AG09309 (cell line): ENCODE measurements around the gene UCK1.

Experiments used
- DNase-seq: peaks from one replicate; pipeline ENCODE4 v3.0.0-alpha.2; 2010; ENCODE audit warnings: low read depth
- H3K4me3 ChIP-seq: 2 replicates; pipeline ENCODE4 v1.5.1; 2011; ENCODE audit warnings: mild to moderate bottlenecking, low read depth, low read length, moderate library complexity; ENCODE audit not compliant: control insufficient read depth
- CTCF ChIP-seq: IDR thresholded peaks from 2 replicates; pipeline ENCODE4 v1.5.1; 2011; ENCODE audit warnings: mild to moderate bottlenecking, low read depth, low read length, inconsistent platforms; ENCODE audit not compliant: insufficient read depth, control insufficient read depth; ENCODE audit errors: missing control alignments

UCK1 gene

GRCh38 chr9:131575946-131576853, 45.1 kb upstream of the UCK1 start:
- H3K4me3 ChIP-seq = no peak overlapping the region
- no peak for DNase-seq
- TF ChIP-seq CTCF = no peak

GRCh38 chr9:131574730-131575640, 43.9 kb upstream of the UCK1 start:
- no peak for DNase-seq
- no peak for TF ChIP-seq CTCF
- H3K4me3 ChIP-seq = no peak overlapping the region

GRCh38 chr9:131567910-131568309, 36.8 kb upstream of the UCK1 start:
- DNase-seq = no peak
- no peak overlapping the region for H3K4me3 ChIP-seq
- no peak for TF ChIP-seq CTCF

GRCh38 chr9:131566158-131566557, 35.1 kb upstream of the UCK1 start:
- TF ChIP-seq CTCF = no peak

GRCh38 chr9:131565369-131565768, 34.3 kb upstream of the UCK1 start:
- no peak overlapping the region for H3K4me3 ChIP-seq
- no peak for DNase-seq
- no peak for TF ChIP-seq CTCF

More at GRCh38 chr9:131566158-131566557, 35.1 kb upstream of the UCK1 start:
- no peak for DNase-seq
- H3K4me3 ChIP-seq = no peak overlapping the region
